ENCODE data around the gene ARFGAP1.

DNA sequence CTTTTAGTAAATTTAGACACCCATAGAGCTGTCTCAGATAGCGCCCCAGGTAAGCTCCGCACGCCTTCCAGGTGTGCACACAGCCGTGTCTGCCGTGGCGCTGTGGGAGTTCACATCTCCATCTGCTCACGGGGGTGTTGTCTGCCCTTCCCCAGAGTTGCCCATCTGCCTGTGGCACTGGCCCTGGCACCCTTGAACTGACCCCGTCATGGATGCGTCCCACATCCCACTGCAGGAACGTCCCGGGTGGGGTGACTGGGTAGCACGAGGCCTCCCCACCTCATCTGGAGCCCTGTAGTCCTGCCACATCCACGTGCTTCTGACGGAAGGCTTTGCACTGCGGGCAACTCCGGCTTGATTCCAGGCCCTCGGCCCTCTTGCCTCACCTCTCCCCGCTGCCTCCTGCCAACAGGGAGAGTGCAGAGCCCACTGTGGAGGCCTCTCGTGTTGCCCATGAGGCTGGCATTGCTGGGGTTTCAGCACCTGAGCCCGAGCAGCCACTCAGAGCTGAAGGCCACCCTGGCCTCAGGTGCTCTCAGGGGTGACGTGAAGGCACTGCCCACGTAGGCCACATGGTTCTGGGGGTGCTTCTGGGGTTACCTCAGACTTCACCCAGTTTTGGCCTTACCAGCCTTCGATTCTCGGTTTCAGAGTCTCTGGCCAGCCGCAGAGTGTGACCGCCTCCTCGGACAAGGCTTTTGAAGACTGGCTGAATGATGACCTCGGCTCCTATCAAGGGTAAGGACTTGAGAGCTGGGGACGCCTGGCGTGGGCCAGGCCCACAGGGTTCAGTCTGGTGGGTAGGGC is 5.1 kb downstream of the ARFGAP1 start:
- TF ChIP-seq POLR2AphosphoS5 (IDR thresholded peaks at IDR 0.05; ENCODE audit: borderline replicate concordance, low read depth, low read length) (no peak), EZH2 (IDR thresholded peaks at IDR 0.05) (no peak)
